NB4 (cell line): ENCODE results near the gene UGT1A7.

Source experiments
- POLR2A ChIP-seq: IDR thresholded peaks from 2 replicates; pipeline ENCODE4 v1.6.1; 2011; ENCODE audit warnings: mild to moderate bottlenecking; ENCODE audit not compliant: insufficient read length; ENCODE audit errors: extremely low read depth
- TF ChIP-seq, protein P1 (sequence below): IDR thresholded peaks from one replicate; pipeline ENCODE4 v1.5.1; 2012; ENCODE audit warnings: low read depth, low read length
- TF ChIP-seq, protein P2 (sequence below): IDR thresholded peaks from 2 replicates; pipeline ENCODE4 v1.6.1; 2011; ENCODE audit warnings: low read depth, low read length

DNA sequence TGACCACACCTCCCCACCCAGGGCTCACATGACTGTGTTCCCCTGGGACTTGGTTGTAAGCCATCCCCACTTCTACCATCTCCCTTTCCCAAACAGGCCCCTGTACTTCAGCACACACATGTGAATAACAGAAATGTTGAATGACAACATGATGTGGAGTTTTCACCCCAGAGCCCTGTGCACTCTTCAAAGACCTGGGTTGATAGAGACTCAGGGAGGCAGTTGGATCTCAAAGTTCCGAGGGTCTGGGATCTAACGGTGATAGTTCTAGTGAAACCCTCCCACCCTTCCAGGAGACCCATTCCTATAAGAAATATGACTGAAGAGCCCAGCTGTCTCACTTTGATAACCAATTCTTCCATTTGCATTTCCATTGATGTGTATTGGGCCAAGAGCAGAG, 96.3 kb downstream of the UGT1A7 start, which contains the start of gene MROH2A:
- TF ChIP-seq, protein P1, sequence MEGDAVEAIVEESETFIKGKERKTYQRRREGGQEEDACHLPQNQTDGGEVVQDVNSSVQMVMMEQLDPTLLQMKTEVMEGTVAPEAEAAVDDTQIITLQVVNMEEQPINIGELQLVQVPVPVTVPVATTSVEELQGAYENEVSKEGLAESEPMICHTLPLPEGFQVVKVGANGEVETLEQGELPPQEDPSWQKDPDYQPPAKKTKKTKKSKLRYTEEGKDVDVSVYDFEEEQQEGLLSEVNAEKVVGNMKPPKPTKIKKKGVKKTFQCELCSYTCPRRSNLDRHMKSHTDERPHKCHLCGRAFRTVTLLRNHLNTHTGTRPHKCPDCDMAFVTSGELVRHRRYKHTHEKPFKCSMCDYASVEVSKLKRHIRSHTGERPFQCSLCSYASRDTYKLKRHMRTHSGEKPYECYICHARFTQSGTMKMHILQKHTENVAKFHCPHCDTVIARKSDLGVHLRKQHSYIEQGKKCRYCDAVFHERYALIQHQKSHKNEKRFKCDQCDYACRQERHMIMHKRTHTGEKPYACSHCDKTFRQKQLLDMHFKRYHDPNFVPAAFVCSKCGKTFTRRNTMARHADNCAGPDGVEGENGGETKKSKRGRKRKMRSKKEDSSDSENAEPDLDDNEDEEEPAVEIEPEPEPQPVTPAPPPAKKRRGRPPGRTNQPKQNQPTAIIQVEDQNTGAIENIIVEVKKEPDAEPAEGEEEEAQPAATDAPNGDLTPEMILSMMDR: no peak
- no peak for TF ChIP-seq POLR2A
- TF ChIP-seq, protein P2, sequence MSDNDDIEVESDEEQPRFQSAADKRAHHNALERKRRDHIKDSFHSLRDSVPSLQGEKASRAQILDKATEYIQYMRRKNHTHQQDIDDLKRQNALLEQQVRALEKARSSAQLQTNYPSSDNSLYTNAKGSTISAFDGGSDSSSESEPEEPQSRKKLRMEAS: no peak
